Mesendoderm (in vitro differentiated cells): ENCODE results near the gene PPP1R1C.
A peak's percentile ranks its signal among the peaks of the same experiment; 100 is the strongest.

Experiments used
- DNase-seq: peaks from one replicate; pipeline ENCODE4 v3.0.0; 2013
- H2AK5ac ChIP-seq: 2 replicates; pipeline ENCODE4 v1.6.1; 2013; ENCODE audit warnings: low read length, inconsistent platforms
- H2BK120ac ChIP-seq: 2 replicates; pipeline ENCODE4 v1.6.1; 2013; ENCODE audit warnings: low read depth, mild to moderate bottlenecking, low read length, moderate library complexity, mixed read lengths
- H2BK15ac ChIP-seq: replicated peaks from 2 replicates; pipeline ENCODE4 v1.6.1; 2013; ENCODE audit warnings: low read depth, mild to moderate bottlenecking, moderate library complexity
- H2BK5ac ChIP-seq: 2 replicates; pipeline ENCODE4 v1.6.1; 2013; ENCODE audit warnings: low read length, inconsistent platforms
- H3K18ac ChIP-seq: 2 replicates; pipeline ENCODE4 v1.6.1; 2013; ENCODE audit warnings: mild to moderate bottlenecking, low read length, mixed read lengths
- H3K23ac ChIP-seq: one replicate; pipeline ENCODE4 v1.6.1; 2013; ENCODE audit warnings: low read length
- H3K27ac ChIP-seq: 2 replicates; pipeline ENCODE4 v1.5.1; 2013; ENCODE audit warnings: low read depth, mild to moderate bottlenecking, inconsistent platforms, low read length, moderate library complexity
- H3K27me3 ChIP-seq: 2 replicates; pipeline ENCODE4 v1.6.1; 2013; ENCODE audit warnings: low read length, control low read depth, mild to moderate bottlenecking, inconsistent platforms; ENCODE audit not compliant: insufficient read depth, poor library complexity
- H3K36me3 ChIP-seq: 2 replicates; pipeline ENCODE4 v1.6.1; 2013; ENCODE audit warnings: low read length, inconsistent platforms; ENCODE audit not compliant: control insufficient read depth, insufficient read depth
- H3K4ac ChIP-seq: one replicate; pipeline ENCODE4 v1.6.1; 2013; ENCODE audit warnings: low read depth, mild to moderate bottlenecking, low read length, moderate library complexity
- H3K4me1 ChIP-seq: 2 replicates; pipeline ENCODE4 v1.6.1; 2013; ENCODE audit warnings: low read depth, low read length, inconsistent platforms; ENCODE audit not compliant: control insufficient read depth
- H3K4me2 ChIP-seq: 2 replicates; pipeline ENCODE4 v1.6.1; 2013; ENCODE audit warnings: low read length
- H3K4me3 ChIP-seq: 2 replicates; pipeline ENCODE4 v1.5.1; 2013; ENCODE audit warnings: mild to moderate bottlenecking, low read length
- H3K56ac ChIP-seq: one replicate; pipeline ENCODE4 v1.6.1; 2013; ENCODE audit warnings: low read length
- H3K79me1 ChIP-seq: 2 replicates; pipeline ENCODE4 v1.6.1; 2013; ENCODE audit warnings: low read length, inconsistent platforms
- H3K79me2 ChIP-seq: 2 replicates; pipeline ENCODE4 v1.6.1; 2013; ENCODE audit warnings: mild to moderate bottlenecking, low read length; ENCODE audit not compliant: control insufficient read depth, insufficient read depth
- H3K9ac ChIP-seq: 2 replicates; pipeline ENCODE4 v1.6.1; 2013; ENCODE audit warnings: low read length, inconsistent platforms
- H4K5ac ChIP-seq: one replicate; pipeline ENCODE4 v1.6.1; 2013; ENCODE audit warnings: low read length
- H4K8ac ChIP-seq: one replicate; pipeline ENCODE4 v1.6.1; 2013; ENCODE audit warnings: low read depth, mild to moderate bottlenecking, control low read depth, low read length, moderate library complexity
- WGBS: extraction: QIAGEN DNeasy Blood & Tissue Kit; methylation state at CpG from one replicate; pipeline ENCODE4 v1.1.7; 2013; ENCODE audit warnings: low lambda C conversion rate, missing lambda C conversion rate; ENCODE audit not compliant: insufficient coverage; ENCODE audit errors: extremely low coverage; 5-methylcytosine and 5-hydroxymethylcytosine counted together

Gene PPP1R1C

DNA sequence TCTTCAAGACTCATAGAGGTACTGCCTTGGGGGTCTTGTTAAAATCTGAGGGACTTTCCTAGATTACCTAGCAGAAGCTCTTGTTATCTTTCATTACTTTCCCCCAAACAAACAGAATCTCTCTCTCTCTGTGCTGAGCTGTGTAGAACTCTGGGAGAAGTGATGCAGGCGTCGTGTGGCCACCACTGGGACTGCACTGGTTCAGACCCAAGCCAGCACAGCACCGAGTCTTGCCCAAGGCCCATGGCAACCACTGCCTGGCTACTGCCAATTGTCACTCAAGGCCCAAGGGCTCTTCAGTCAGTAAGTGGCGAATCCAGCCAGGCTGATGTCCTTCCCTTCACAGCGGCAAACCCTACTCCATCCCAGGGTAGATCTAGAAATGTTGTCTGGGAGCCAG, 28.6 kb downstream of the PPP1R1C start:
- Histone ChIP-seq H3K4me2 (no peak overlapping the region), H2BK120ac (no peak overlapping the region)

DNA sequence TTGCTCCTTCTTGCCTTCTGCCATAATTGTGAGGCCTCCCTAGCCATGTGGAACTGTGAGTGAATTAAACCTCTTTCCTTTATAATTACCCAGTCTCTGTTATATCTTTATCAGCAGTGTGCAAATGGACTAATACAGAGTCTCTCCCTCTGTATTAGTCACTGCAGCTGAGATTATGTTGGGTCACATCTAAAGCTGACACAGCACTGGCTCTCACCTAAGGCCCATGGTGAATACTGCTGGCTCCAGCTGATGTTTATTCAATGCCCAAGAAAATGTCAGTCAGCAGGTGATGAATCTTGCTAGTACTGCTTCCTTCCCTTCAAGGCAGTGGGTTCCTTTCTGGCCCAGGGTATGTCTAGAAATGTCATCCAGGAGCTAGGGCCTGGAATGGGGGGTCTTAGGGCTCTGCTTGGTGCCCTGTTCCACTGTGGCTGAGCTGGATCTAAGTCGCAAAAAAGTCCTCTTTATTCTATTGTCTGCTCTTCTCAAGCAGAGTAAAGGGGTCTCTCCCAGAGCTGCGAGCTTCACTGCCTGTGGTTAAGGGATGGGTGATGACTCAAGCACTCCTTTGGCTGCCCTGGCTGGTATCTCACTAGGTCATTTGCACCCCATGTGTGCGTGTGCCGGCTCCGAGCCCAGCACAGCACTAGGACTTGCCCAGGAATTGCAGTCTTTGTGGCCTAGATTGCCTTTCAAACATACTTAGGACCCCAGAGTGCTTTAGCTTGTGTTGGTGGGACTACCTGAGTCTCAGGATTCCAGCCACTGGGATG, 29.9 kb downstream of the PPP1R1C start:
- Histone ChIP-seq H3K23ac (no peak overlapping the region), H4K8ac (no peak overlapping the region), H4K5ac (no peak overlapping the region), H3K4me2 (no peak overlapping the region), H3K27me3 (no peaks in the 10 kb centered on the region), H3K4ac (no peak overlapping the region), H3K27ac (no peak overlapping the region), H3K79me2 (no peaks in the 10 kb centered on the region), H2BK15ac (no peak overlapping the region), H2AK5ac (no peak overlapping the region), H3K56ac (no peak overlapping the region), H3K18ac (no peak overlapping the region), H3K79me1 (no peaks in the 10 kb centered on the region), H3K9ac (no peak overlapping the region), H3K36me3 (no peaks in the 10 kb centered on the region), H3K4me1 (no peaks in the 10 kb centered on the region), H2BK120ac (no peak overlapping the region), H2BK5ac (no peak overlapping the region), H3K4me3 (no peak overlapping the region)
- no CpG with 5 or more reads among the region's 5 CpGs for WGBS
- DNase-seq = no peak

More for the DNA sequence above, 28.6 kb downstream of the PPP1R1C start:
- H3K18ac ChIP-seq = no peak overlapping the region
- DNase-seq = peak; percentile 15
- H2BK15ac ChIP-seq = no peak overlapping the region
- H2BK5ac ChIP-seq = no peak overlapping the region
- H3K27me3 ChIP-seq = no peaks in the 10 kb centered on the region
- no CpG with 5 or more reads among the region's 5 CpGs for WGBS
- H4K8ac ChIP-seq = no peak overlapping the region
- H3K56ac ChIP-seq = no peak overlapping the region
- H4K5ac ChIP-seq = no peak overlapping the region
- H3K79me1 ChIP-seq = no peaks in the 10 kb centered on the region
- no peak overlapping the region for H3K4me3 ChIP-seq
- H3K36me3 ChIP-seq = no peaks in the 10 kb centered on the region
- H3K79me2 ChIP-seq = no peaks in the 10 kb centered on the region
- no peaks in the 10 kb centered on the region for H3K4me1 ChIP-seq
- no peak overlapping the region for H2AK5ac ChIP-seq
- H3K9ac ChIP-seq = no peak overlapping the region
- no peak overlapping the region for H3K23ac ChIP-seq
- H3K4ac ChIP-seq = no peak overlapping the region
- H3K27ac ChIP-seq = no peak overlapping the region

DNA sequence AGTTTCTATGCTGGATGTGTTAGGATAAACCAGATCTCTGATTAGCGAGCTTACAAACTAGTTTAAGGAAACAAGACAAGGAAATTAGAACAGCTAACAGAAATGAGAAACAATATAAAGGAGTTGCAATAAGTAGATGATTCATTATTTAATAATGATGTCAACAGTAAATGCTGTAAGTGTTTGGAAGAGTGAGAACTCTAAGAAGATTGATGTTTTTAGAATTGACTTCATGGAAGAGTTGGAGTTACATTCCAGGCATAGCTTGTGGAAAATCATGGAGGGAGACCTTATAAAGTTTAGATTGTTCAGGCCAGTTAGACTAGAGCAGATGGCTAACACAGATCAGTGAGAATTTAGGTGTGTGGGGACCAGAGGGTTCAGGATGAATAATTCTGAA, 32.6 kb downstream of the PPP1R1C start:
- no peak for DNase-seq
- Histone ChIP-seq H2BK15ac (no peak overlapping the region), H3K56ac (no peak overlapping the region), H3K4ac (no peak overlapping the region), H3K23ac (no peak overlapping the region), H3K27ac (no peak overlapping the region), H3K79me2 (no peaks in the 10 kb centered on the region), H3K36me3 (no peaks in the 10 kb centered on the region), H4K8ac (no peak overlapping the region), H3K4me2 (no peak overlapping the region), H3K4me1 (no peaks in the 10 kb centered on the region), H3K18ac (no peak overlapping the region), H2BK120ac (no peak overlapping the region), H3K27me3 (no peaks in the 10 kb centered on the region), H4K5ac (no peak overlapping the region), H2BK5ac (no peak overlapping the region), H3K4me3 (no peak overlapping the region), H3K9ac (no peak overlapping the region), H3K79me1 (no peaks in the 10 kb centered on the region), H2AK5ac (no peak overlapping the region)
- no CpG with 5 or more reads among the region's 1 CpG for WGBS

DNA sequence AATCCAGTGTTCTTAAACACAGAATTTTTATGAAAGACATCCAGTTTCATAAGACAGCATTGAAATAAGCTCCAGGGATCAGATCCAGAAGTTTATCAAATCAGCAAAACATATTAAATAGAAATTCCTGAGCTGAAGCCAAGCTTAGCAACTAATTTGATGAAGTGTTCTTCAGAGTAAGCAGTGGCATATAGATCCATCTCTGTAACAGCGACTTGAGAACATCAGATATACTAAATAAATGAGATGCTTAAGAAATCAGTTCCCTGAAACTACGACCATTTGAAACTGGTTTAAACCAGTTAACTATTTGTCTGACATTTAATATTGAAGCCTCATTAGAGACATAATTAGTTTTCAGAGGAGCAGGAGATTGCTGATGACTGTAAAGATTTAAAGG, 34.1 kb downstream of the PPP1R1C start:
- Histone ChIP-seq H3K23ac (no peak overlapping the region), H3K56ac (no peak overlapping the region), H2AK5ac (no peak overlapping the region), H3K79me1 (no peaks in the 10 kb centered on the region), H2BK120ac (no peak overlapping the region), H3K4me1 (no peaks in the 10 kb centered on the region), H2BK5ac (no peak overlapping the region), H3K36me3 (no peaks in the 10 kb centered on the region), H4K5ac (no peak overlapping the region), H3K4me2 (no peak overlapping the region), H3K4ac (no peak overlapping the region), H3K18ac (no peak overlapping the region), H3K4me3 (no peak overlapping the region), H4K8ac (no peak overlapping the region), H3K9ac (no peak overlapping the region), H3K79me2 (no peaks in the 10 kb centered on the region), H2BK15ac (no peak overlapping the region), H3K27me3 (no peaks in the 10 kb centered on the region), H3K27ac (no peak overlapping the region)
- DNase-seq = no peak
- no CpG with 5 or more reads among the region's 2 CpGs for WGBS

DNA sequence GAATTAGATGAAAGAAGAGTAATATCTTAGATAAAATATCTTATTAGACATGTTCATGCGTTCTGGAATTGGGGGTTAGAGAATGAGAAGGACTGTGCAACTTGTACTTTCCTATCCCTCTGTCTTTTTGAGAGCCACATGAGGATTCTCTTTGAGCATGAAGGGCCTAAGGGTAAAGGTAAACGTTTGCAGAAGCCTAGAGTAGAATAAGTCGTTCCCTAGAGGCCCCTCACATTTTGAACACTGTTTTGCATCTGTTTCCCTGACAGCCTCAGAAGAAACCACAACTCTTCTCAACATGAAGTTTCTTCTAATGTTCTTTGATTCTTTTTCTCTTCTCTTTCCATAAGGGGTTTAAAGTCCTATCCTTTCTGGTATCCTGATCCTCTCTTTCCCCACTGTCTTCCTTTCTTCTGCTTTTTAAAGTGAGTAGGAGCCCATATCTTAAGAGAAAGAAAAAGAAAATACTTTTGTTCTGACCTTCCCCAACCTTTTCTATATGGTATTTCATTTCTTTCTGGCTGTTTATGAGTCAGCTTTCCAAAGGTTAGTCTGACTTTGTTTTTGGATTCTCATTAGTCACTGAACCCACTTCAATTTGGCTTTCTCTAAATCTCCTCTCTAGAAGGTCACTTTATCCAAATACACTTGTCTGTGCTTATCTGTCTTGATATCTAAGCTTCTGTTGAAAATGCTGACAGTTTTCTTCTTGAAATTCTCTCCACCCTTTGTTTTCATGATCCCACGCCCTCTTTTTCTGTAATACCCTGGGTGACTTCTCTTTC, 34.8 kb downstream of the PPP1R1C start:
- no peak overlapping the region for H3K27ac ChIP-seq
- no peak overlapping the region for H3K4me3 ChIP-seq
- H2AK5ac ChIP-seq = no peak overlapping the region
- no CpG with 5 or more reads among the region's 4 CpGs for WGBS
- H3K23ac ChIP-seq = no peak overlapping the region
- no peak overlapping the region for H3K18ac ChIP-seq
- no peaks in the 10 kb centered on the region for H3K79me2 ChIP-seq
- H3K27me3 ChIP-seq = no peaks in the 10 kb centered on the region
- no peak overlapping the region for H3K4ac ChIP-seq
- no peak for DNase-seq
- no peak overlapping the region for H4K8ac ChIP-seq
- no peaks in the 10 kb centered on the region for H3K4me1 ChIP-seq
- no peak overlapping the region for H2BK15ac ChIP-seq
- H3K56ac ChIP-seq = no peak overlapping the region
- H2BK120ac ChIP-seq = no peak overlapping the region
- no peak overlapping the region for H2BK5ac ChIP-seq
- no peaks in the 10 kb centered on the region for H3K36me3 ChIP-seq
- no peaks in the 10 kb centered on the region for H3K79me1 ChIP-seq
- H4K5ac ChIP-seq = no peak overlapping the region
- H3K4me2 ChIP-seq = no peak overlapping the region
- no peak overlapping the region for H3K9ac ChIP-seq
